B cell (primary cell): ENCODE results near the gene FYCO1. TPM values are rescaled to one million over a fixed set of nuclear protein-coding genes. Genes with fewer than 3 reads are reported as not detected.

Experiments used
- ATAC-seq: fragments of 200-7000 bp; cut with Tn5 transposase; one replicate; pipeline ENCODE4 v1.10.0; 2021; ENCODE audit warnings: low read depth, mild to moderate bottlenecking, moderate number of reproducible peaks, moderate library complexity
- CTCF ChIA-PET: fragments of 350-600 bp; sonication (Branson Sonifier 250); formaldehyde crosslinking; loops from one replicate; lab custom pipeline; 2021; ENCODE audit warnings: antibody characterized with exemption, inconsistent platforms; lab: Charles Lee
- POLR2A ChIA-PET: fragments of 350-600 bp; sonication (Branson Sonifier 250); formaldehyde crosslinking; loops from one replicate; lab custom pipeline; 2021; ENCODE audit warnings: antibody characterized with exemption; lab: Charles Lee
- DNase-seq: peaks from one replicate; pipeline ENCODE4 v3.0.0; 2013
- H2AFZ ChIP-seq: 2 replicates; pipeline ENCODE4 v1.6.1; 2012; ENCODE audit warnings: mild to moderate bottlenecking, low read depth, low read length; ENCODE audit not compliant: insufficient read depth, poor library complexity, severe bottlenecking
- H3K27ac ChIP-seq, 2 donors: 1 replicate in 1 of 2; 2 replicates in 1 of 2; pipeline ENCODE4 v1.5.1; 2012 to 2013; ENCODE audit warnings: low read length in 2 of 2, mild to moderate bottlenecking in 2 of 2, moderate library complexity in 1 of 2
- H3K27me3 ChIP-seq, 4 experiments: fragments of 200-600 bp in 1 of 4; sonication (generic) in 1 of 4; replicated peaks in 1 of 4; 1 replicate in 2 of 4; 2 replicates in 2 of 4; pipeline versions ENCODE4 v1.6.1 to v1.7.0; 2013 to 2016; ENCODE audit warnings: low read length in 3 of 4, mild to moderate bottlenecking in 2 of 4, mixed read lengths in 1 of 4, moderate library complexity in 1 of 4; ENCODE audit not compliant: insufficient read depth in 4 of 4, control insufficient read depth in 3 of 4; ENCODE audit errors: control extremely low read depth in 1 of 4
- H3K36me3 ChIP-seq, 2 experiments: replicated peaks in 1 of 2; 1 replicate in 1 of 2; 2 replicates in 1 of 2; pipeline versions ENCODE4 v1.6.1 to v1.7.1; 2013; ENCODE audit warnings: low read length in 1 of 2; ENCODE audit not compliant: insufficient read depth in 2 of 2, control insufficient read depth in 1 of 2; ENCODE audit errors: control extremely low read depth in 1 of 2, extremely low read depth in 1 of 2
- H3K4me1 ChIP-seq, 2 donors: fragments of 200-600 bp in 1 of 2; sonication (generic) in 1 of 2; 1 replicate in 1 of 2; 2 replicates in 1 of 2; pipeline versions ENCODE4 v1.5.1 to v1.6.1; 2013 to 2017; ENCODE audit warnings: low read length in 2 of 2; ENCODE audit not compliant: control insufficient read depth in 2 of 2, insufficient read depth in 2 of 2
- H3K4me2 ChIP-seq: replicated peaks from 2 replicates; pipeline ENCODE3; 2012; ENCODE audit warnings: mild to moderate bottlenecking, low read depth, low read length; ENCODE audit not compliant: poor library complexity, severe bottlenecking
- H3K4me3 ChIP-seq, 5 experiments: fragments of 200-600 bp in 1 of 5; sonication (generic) in 1 of 5; 1 replicate in 3 of 5; 2 replicates in 2 of 5; pipeline versions ENCODE4 v1.5.1 to v1.7.0; 2011 to 2016; ENCODE audit warnings: low read length in 4 of 5, mild to moderate bottlenecking in 4 of 5, low read depth in 2 of 5, control low read depth in 1 of 5, moderate library complexity in 1 of 5; ENCODE audit not compliant: insufficient read depth in 1 of 5; ENCODE audit errors: control extremely low read depth in 1 of 5, extremely low read depth in 1 of 5
- H3K79me2 ChIP-seq: fragments of 200-600 bp; sonication (generic); one replicate; pipeline ENCODE4 v1.6.0; 2016; ENCODE audit warnings: low read length; ENCODE audit not compliant: control insufficient read depth, insufficient read depth
- H3K9ac ChIP-seq: fragments of 200-600 bp; sonication (generic); 2 replicates; pipeline ENCODE4 v1.6.1; 2017; ENCODE audit warnings: mild to moderate bottlenecking, low read length, moderate library complexity
- H3K9me3 ChIP-seq, 3 donors: one replicate each; pipeline versions ENCODE4 v1.6.1 to v1.7.1; 2013; ENCODE audit warnings: low read length in 2 of 3; ENCODE audit not compliant: control insufficient read depth in 2 of 3, insufficient read depth in 1 of 3; ENCODE audit errors: control extremely low read depth in 1 of 3
- H4K20me1 ChIP-seq: 2 replicates; pipeline ENCODE4 v1.6.0; 2012; ENCODE audit warnings: mild to moderate bottlenecking, low read length; ENCODE audit not compliant: insufficient read depth, control insufficient read depth, poor library complexity, severe bottlenecking
- H3K27ac Mint-ChIP-seq: one replicate; pipeline ENCODE4 v1.8.0; 2021; ENCODE audit warnings: mixed read lengths
- H3K27me3 Mint-ChIP-seq: one replicate; pipeline ENCODE4 v1.8.0; 2021; ENCODE audit warnings: mixed read lengths
- H3K4me1 Mint-ChIP-seq: one replicate; pipeline ENCODE4 v1.8.0; 2021; ENCODE audit warnings: mixed read lengths
- H3K4me3 Mint-ChIP-seq: one replicate; pipeline ENCODE4 v1.8.0; 2021; ENCODE audit warnings: mixed read lengths
- H3K9me3 Mint-ChIP-seq: one replicate; pipeline ENCODE4 v1.8.0; 2022; ENCODE audit warnings: mixed read lengths; ENCODE audit not compliant: insufficient read depth
- EZH2 ChIP-seq: IDR thresholded peaks from 2 replicates; pipeline ENCODE4 v1.6.1; 2012; ENCODE audit warnings: borderline replicate concordance, low read depth, mild to moderate bottlenecking, moderate library complexity, low read length; ENCODE audit not compliant: insufficient read depth, poor library complexity, severe bottlenecking
- WGBS: methylation state at CpG from one replicate; pipeline ENCODE4 v1.1.5; 2013; ENCODE audit warnings: missing lambda C conversion rate; ENCODE audit not compliant: insufficient coverage; 5-methylcytosine and 5-hydroxymethylcytosine counted together
- intact Hi-C: fragments of 100-400 bp; cut with micrococcal nuclease; formaldehyde crosslinking; loops from one replicate; pipeline ENCODE4 v1.10.0; 2022
- polyA plus RNA-seq: library from polyadenylated mRNA; depleted of rRNA; stranded (reverse); fragments of >200 nt; gene quantifications from 2 replicates; pipeline ENCODE4 v1.2.3, GENCODE V29; 2012
- total RNA-seq, 2 donors: library from RNA; stranded (reverse); fragments of 120-200 nt in 1 of 2; gene quantifications; 1 replicate in 1 of 2; 2 replicates in 1 of 2; pipeline versions ENCODE4 v1.2.3 to v1.2.4, GENCODE V29; 2013 to 2022
- TF ChIP-seq, protein P1 (sequence below): fragments of 200-600 bp; IDR thresholded peaks from one replicate; pipeline ENCODE4 v1.8.0; 2022; ENCODE audit warnings: antibody characterized with exemption, mild to moderate bottlenecking

The FYCO1 gene
- total and polyA plus RNA-seq, 2 donors (not counting 1 experiment from before 2014, with no cell fraction given) = 5.4 to 16.7 TPM

DNA sequence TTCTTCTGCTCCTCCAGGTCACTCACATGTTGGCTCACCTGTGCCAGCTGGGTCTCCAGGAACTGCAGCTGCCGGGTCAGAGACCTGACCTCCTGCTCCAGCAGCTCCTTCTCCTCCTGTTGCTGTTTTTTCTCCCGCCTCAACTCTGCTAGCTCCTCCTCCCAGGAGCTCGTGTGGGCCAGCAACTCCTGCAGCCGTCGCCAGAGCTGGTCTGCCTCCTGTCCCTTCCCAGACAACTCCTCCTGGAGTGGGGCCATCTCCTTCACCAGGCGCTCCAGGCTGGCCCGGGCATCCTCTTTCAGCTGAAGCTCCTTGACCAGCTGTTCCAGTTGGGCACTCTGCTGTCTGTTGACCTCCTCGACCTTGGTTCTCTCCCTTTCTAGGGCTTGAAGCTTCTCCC, 27.9 kb downstream of the FYCO1 start:
- no peaks in the 10 kb centered on the region for H3K27me3 Mint-ChIP-seq
- H3K27me3 ChIP-seq = no peaks in the 10 kb centered on the region
- H3K4me1 Mint-ChIP-seq = peaks cover 7% of the 10 kb centered on the region
- ChIA-PET CTCF (interaction anchor here (0.6 to 1.4 kb wide), 3 partner anchors 9 to 108 kb away, joined by 3 read pairs; no protein-coding TSS in a partner anchor), POLR2A (no interaction called here)
- intact Hi-C loops = no loop called here
- DNase-seq = no peak
- no peak overlapping the region for H3K27ac Mint-ChIP-seq
- no peaks in the 10 kb centered on the region for H3K9me3 Mint-ChIP-seq
- H3K4me2 ChIP-seq = no peak overlapping the region
- no peaks in the 10 kb centered on the region for H3K9me3 ChIP-seq
- H3K27ac ChIP-seq = no peak overlapping the region
- no peaks in the 10 kb centered on the region for H3K79me2 ChIP-seq
- no peak overlapping the region for H3K9ac ChIP-seq
- H3K4me1 ChIP-seq = peaks cover 5 to 8% of the 10 kb centered on the region in 2 donors
- no peaks in the 10 kb centered on the region for H4K20me1 ChIP-seq
- TF ChIP-seq EZH2 = no peak
- TF ChIP-seq, protein P1, sequence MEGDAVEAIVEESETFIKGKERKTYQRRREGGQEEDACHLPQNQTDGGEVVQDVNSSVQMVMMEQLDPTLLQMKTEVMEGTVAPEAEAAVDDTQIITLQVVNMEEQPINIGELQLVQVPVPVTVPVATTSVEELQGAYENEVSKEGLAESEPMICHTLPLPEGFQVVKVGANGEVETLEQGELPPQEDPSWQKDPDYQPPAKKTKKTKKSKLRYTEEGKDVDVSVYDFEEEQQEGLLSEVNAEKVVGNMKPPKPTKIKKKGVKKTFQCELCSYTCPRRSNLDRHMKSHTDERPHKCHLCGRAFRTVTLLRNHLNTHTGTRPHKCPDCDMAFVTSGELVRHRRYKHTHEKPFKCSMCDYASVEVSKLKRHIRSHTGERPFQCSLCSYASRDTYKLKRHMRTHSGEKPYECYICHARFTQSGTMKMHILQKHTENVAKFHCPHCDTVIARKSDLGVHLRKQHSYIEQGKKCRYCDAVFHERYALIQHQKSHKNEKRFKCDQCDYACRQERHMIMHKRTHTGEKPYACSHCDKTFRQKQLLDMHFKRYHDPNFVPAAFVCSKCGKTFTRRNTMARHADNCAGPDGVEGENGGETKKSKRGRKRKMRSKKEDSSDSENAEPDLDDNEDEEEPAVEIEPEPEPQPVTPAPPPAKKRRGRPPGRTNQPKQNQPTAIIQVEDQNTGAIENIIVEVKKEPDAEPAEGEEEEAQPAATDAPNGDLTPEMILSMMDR = no peak
- 95% methylated on average over 8 of the region's 8 CpGs for WGBS
- ATAC-seq = no peak
- H3K36me3 ChIP-seq = peaks cover 0 to 78% of the 10 kb centered on the region in 2 experiments
- no peak overlapping the region for H3K4me3 ChIP-seq
- no peak overlapping the region for H2AFZ ChIP-seq
- H3K4me3 Mint-ChIP-seq = no peak overlapping the region

DNA sequence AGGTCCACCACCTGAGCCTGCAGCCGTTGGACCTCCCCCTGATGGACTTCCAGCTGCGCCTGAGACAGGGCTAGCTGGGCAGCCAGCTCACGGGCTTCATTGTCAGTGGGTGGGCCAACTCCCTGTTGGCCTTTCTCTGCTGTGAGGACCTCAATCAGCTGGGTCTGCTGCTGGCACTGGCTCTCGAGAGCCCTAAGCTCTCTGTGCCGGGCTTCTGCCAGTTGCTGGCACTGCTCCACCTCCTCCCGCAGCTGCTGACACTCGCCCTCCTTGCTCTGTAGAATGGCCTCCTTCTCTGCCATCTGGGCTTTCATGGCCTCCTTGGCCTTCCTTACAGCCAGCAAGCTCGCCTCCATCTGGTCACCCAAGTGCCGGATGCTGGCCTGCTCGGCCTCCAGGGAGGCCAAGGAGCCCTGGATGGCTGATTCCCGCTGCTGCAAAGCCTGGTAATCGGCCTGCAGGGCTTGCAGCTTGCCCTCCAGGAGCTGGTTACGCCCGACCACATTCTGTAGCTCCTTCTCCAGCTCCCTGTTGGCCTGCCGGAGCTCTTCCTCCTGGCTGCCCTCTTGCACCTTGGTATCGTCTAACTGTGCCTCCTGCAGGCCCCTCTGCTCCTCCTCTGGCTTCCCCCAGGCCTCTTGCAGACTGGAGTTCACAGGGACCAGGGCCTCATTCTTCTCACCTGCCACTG, 28.5 kb downstream of the FYCO1 start:
- Histone ChIP-seq H2AFZ (no peak overlapping the region), H3K4me2 (no peak overlapping the region), H3K79me2 (no peaks in the 10 kb centered on the region), H4K20me1 (no peaks in the 10 kb centered on the region), H3K36me3 (peaks cover 0 to 84% of the 10 kb centered on the region in 2 experiments), H3K4me1 (peaks cover 0 to 2% of the 10 kb centered on the region in 2 donors), H3K4me3 (no peak overlapping the region), H3K9ac (no peak overlapping the region), H3K27ac (no peak overlapping the region), H3K9me3 (no peaks in the 10 kb centered on the region), H3K27me3 (no peaks in the 10 kb centered on the region)
- TF ChIP-seq EZH2 = no peak
- TF ChIP-seq, protein P1 = no peak
- WGBS = 92% methylated on average over 16 of the region's 16 CpGs
- intact Hi-C loops = no loop called here
- Mint-ChIP-seq H3K4me3 (no peak overlapping the region), H3K27ac (no peak overlapping the region), H3K9me3 (no peaks in the 10 kb centered on the region), H3K4me1 (peaks cover 4% of the 10 kb centered on the region), H3K27me3 (no peaks in the 10 kb centered on the region)
- DNase-seq (no peak), ATAC-seq (no peak)
- ChIA-PET CTCF (interaction anchor here (0.7 to 2.4 kb wide), 4 partner anchors 8 to 401 kb away, joined by 3 to 9 read pairs (median 4); no protein-coding TSS in a partner anchor), POLR2A (no interaction called here)
